NOMO-1 treated with DMSO at 0.1 percent for 48 hours (cell line): Measurements from ENCODE around the gene PSMC3.
A peak's percentile ranks its signal among the peaks of the same experiment; 100 is the strongest.

Source experiments
- DNase-seq: peaks from one replicate; lab custom pipeline; 2025; ENCODE audit not compliant: unreplicated experiment; lab: John Stamatoyannopoulos, UW

PSMC3 gene

GRCh38 chr11:47377571-47378009 lies 48.6 kb downstream of the PSMC3 start:
- DNase-seq = no peak

- peak; percentile 56 for DNase-seq
These were observed 49.5 kb downstream of the PSMC3 start for GRCh38 chr11:47376525-47377371.

- DNase-seq = no peak
These were observed 50.1 kb downstream of the PSMC3 start for GRCh38 chr11:47376107-47376524.

GRCh38 chr11:47375546-47376085 lies 50.6 kb downstream of the PSMC3 start:
- DNase-seq = no peak

- DNase-seq = no peak
These were observed 51.2 kb downstream of the PSMC3 start for GRCh38 chr11:47375020-47375419.

GRCh38 chr11:47374720-47375019 lies 51.6 kb downstream of the PSMC3 start:
- DNase-seq = no peak

- peak; percentile 20 for DNase-seq
These were observed 52.1 kb downstream of the PSMC3 start for GRCh38 chr11:47373876-47374719.

GRCh38 chr11:47372422-47372821 lies 53.8 kb downstream of the PSMC3 start:
- no peak for DNase-seq

GRCh38 chr11:47369676-47370075 lies 56.6 kb downstream of the PSMC3 start:
- DNase-seq = no peak
